Mesothelial cell of epicardium (in vitro differentiated cells): Measurements from ENCODE around the gene FAM120B. TPM values are rescaled to one million over a fixed set of nuclear protein-coding genes. Genes with fewer than 3 reads are reported as not detected.
"Not testable (repeated sequence)": the region's sequence is repeated elsewhere in the genome, so short reads cannot be mapped to it uniquely, and the experiment has no call there.

ENCODE experiments used
- DNase-seq, 2 experiments: peaks; one replicate each; pipeline ENCODE4 v3.0.0; 2021; ENCODE audit warnings: low spot score in 2 of 2; ENCODE audit not compliant: unreplicated experiment in 2 of 2
- H3K27ac Mint-ChIP-seq: 2 replicates; pipeline ENCODE4 v1.8.0; 2021; ENCODE audit warnings: mixed read lengths
- H3K27me3 Mint-ChIP-seq: 2 replicates; pipeline ENCODE4 v1.8.0; 2021; ENCODE audit warnings: low read depth, mixed read lengths
- H3K36me3 Mint-ChIP-seq: 2 replicates; pipeline ENCODE4 v1.8.0; 2021; ENCODE audit warnings: mixed read lengths
- H3K4me1 Mint-ChIP-seq: 2 replicates; pipeline ENCODE4 v1.8.0; 2021; ENCODE audit warnings: mixed read lengths
- H3K4me3 Mint-ChIP-seq: 2 replicates; pipeline ENCODE4 v1.8.0; 2021; ENCODE audit warnings: mild to moderate bottlenecking, moderate library complexity, mixed read lengths
- H3K9me3 Mint-ChIP-seq: 2 replicates; pipeline ENCODE4 v1.8.0; 2021; ENCODE audit warnings: mixed read lengths
- CTCF ChIP-seq: fragments of 200-600 bp; sonication (generic); IDR thresholded peaks from one replicate; pipeline ENCODE4 v1.5.0; 2021; ENCODE audit warnings: antibody characterized with exemption; ENCODE audit not compliant: unreplicated experiment
- total RNA-seq: library from RNA; stranded (reverse); gene quantifications from 3 replicates; pipeline ENCODE4 v1.2.1, GENCODE V29; 2021

Gene FAM120B
- total RNA-seq, 1 donor from 2014 or later: 44.1 TPM

DNA sequence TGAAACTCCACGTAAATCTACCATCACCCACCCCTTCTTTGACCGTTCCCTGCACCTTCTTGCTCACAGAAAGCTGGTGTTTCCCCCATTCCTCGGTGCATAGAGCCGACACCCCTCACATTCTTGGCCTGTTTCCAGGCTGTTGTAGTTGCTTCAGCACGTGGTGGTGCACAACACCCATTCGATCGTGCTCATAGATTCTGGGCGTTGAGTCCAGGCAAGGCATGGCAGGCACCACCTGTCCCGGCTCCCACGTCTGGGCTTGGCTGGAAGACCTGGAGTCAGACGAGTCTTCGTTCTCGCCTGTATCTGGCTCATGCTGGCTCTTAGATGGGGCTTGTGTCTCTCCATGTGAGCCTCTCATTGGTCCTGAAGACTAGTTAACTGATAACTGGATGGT is 100.6 kb downstream of the FAM120B start:
- Mint-ChIP-seq H3K9me3 (peaks cover 17% of the 10 kb centered on the region), H3K27ac (no peak overlapping the region), H3K4me1 (peaks cover 3% of the 10 kb centered on the region), H3K4me3 (no peak overlapping the region), H3K27me3 (no peaks in the 10 kb centered on the region), H3K36me3 (peaks cover 34% of the 10 kb centered on the region)
- no peak for DNase-seq
- TF ChIP-seq CTCF: no peak

DNA sequence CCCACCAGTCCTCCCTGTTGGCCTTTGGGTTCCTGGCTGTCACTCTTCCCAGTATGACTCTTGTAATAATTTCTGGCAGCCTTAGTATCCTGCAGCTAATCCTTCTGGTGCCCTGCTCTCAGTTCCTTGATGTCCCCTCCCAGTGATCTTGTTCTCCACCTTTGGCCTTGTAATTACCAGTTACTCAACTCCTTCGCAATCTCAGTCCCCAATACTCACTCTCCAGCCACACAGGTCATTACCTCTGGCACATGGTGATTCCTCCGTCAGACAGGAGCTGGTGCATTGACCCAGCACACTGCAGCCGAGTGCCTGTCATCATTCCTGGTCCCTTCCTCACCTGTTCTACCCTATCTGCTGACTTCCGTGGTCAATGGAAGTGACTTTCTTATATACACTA is 101.4 kb downstream of the FAM120B start:
- H3K9me3 Mint-ChIP-seq: peaks cover 24% of the 10 kb centered on the region
- DNase-seq: no peak
- no peak overlapping the region for H3K27ac Mint-ChIP-seq
- H3K36me3 Mint-ChIP-seq: peaks cover 34% of the 10 kb centered on the region
- no peaks in the 10 kb centered on the region for H3K27me3 Mint-ChIP-seq
- H3K4me3 Mint-ChIP-seq: no peak overlapping the region
- H3K4me1 Mint-ChIP-seq: peaks cover 3% of the 10 kb centered on the region
- no peak for TF ChIP-seq CTCF

DNA sequence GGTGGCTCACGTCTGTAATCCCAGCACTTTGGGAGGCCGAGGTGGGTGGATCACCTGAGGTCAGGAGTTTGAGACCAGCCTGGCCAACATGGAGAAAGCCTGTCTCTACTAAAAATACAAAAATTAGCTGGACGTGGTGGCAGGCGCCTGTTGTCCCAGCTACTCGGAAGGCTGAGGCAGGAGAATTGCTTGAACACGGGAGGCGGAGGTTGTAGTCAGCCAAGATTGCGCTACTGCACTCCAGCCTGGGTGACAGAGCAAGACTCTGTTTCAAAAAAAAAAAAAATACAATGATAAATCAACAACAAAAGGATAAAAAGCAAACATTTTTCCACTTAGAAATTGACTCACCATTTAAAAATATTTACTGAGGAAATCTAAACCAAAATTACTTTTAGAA is 103.2 kb downstream of the FAM120B start:
- DNase-seq, H3K4me1 Mint-ChIP-seq, H3K27me3 Mint-ChIP-seq, H3K27ac Mint-ChIP-seq, H3K4me3 Mint-ChIP-seq: not testable (repeated sequence)
- Mint-ChIP-seq H3K36me3 (peaks cover 38% of the 10 kb centered on the region), H3K9me3 (peaks cover 37% of the 10 kb centered on the region)

DNA sequence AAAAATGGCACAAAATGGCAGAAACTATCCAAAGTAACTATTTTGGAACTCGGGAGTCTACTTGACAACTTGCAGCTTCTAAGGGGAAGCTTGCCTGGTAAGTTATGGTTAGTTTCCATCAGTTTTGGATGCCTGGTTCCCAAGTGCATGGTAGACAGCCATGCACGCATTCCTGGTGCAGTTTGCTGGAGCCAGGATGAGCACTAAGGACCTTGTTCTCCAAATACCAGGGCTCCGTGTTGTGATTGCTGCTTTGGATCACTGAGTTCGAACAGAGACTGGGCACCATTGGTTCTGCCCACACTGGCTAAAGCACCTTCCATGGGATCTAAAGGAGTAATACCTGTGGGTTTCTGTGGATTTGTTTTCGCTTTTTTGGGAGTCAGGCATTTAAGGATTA is 103.7 kb downstream of the FAM120B start:
- H3K27me3 Mint-ChIP-seq: peaks cover under 1% of the 10 kb centered on the region
- peaks cover 3% of the 10 kb centered on the region for H3K4me1 Mint-ChIP-seq
- TF ChIP-seq CTCF: no peak
- H3K9me3 Mint-ChIP-seq: peaks cover 37% of the 10 kb centered on the region
- H3K36me3 Mint-ChIP-seq: peaks cover 33% of the 10 kb centered on the region
- no peak for DNase-seq
- H3K4me3 Mint-ChIP-seq: no peak overlapping the region
- H3K27ac Mint-ChIP-seq: no peak overlapping the region

- H3K27ac Mint-ChIP-seq: no peak overlapping the region
- peaks cover 32% of the 10 kb centered on the region for H3K9me3 Mint-ChIP-seq
- TF ChIP-seq CTCF: no peak
- peaks cover 5% of the 10 kb centered on the region for H3K36me3 Mint-ChIP-seq
- H3K27me3 Mint-ChIP-seq: peaks cover 16% of the 10 kb centered on the region
- DNase-seq: no peak
- H3K4me3 Mint-ChIP-seq: no peak overlapping the region
- H3K4me1 Mint-ChIP-seq: no peaks in the 10 kb centered on the region
Observed at GRCh38 chr6:170415318-170415717, 108.8 kb downstream of the FAM120B start.

DNA sequence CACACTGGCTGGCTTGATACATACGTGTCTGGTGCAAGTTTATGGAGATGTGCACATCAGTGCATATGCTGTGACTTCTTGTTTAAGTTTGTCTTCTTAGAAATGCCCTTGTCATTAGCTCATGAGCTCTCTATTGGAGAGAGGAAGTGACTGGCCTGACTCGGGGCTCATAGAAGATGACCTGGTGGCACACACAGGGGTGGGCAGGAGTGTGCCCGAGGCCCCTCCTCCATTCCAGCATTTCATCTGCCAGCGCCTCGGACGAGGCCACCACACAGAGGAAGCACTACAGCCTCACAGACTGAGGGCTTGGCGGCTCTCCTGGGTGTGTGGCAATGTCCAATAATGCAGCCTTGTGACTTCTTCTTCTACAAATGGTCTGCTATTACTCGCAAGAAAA is 109.7 kb downstream of the FAM120B start:
- DNase-seq: no peak
- Mint-ChIP-seq H3K36me3 (peaks cover 5% of the 10 kb centered on the region), H3K4me1 (no peaks in the 10 kb centered on the region), H3K4me3 (no peak overlapping the region), H3K9me3 (peaks cover 22% of the 10 kb centered on the region), H3K27ac (no peak overlapping the region), H3K27me3 (peaks cover 17% of the 10 kb centered on the region)
- no peak for TF ChIP-seq CTCF
